HepG2 (cell line): ENCODE measurements around the gene BET1. TPM values are rescaled to one million over a fixed set of nuclear protein-coding genes. Genes with fewer than 3 reads are reported as not detected.
A peak's percentile ranks its signal among the peaks of the same experiment; 100 is the strongest.

Experiments used
- ATAC-seq: fragments of 200-7000 bp; cut with Tn5 transposase; 3 replicates; pipeline ENCODE4 v1.9.1; 2020; ENCODE audit warnings: mild to moderate bottlenecking, moderate library complexity
- BruUV-seq: library from RNA; stranded (reverse); fragments of 400-500 nt; replicated peaks from 2 replicates; lab custom pipeline; 2021; lab: Mats Ljungman, UMichigan
- CTCF ChIA-PET: fragments of 300-600 bp; formaldehyde crosslinking; extraction: SDS; loops from one replicate; lab custom pipeline; 2021; ENCODE audit warnings: low total read pairs, inconsistent platforms, low intra/inter-chr PET ratio; lab: Yijun Ruan, JAX
- POLR2A ChIA-PET: fragments of 350-600 bp; sonication (Branson Sonifier 250); formaldehyde crosslinking; loops from one replicate; lab custom pipeline; 2020; ENCODE audit warnings: antibody characterized with exemption, inconsistent platforms; lab: Yijun Ruan, JAX
- DNase-seq: peaks from one replicate; pipeline ENCODE4 v3.0.0-alpha.2; 2015; ENCODE audit warnings: low spot score
- FAIRE-seq: peaks from 3 replicates; lab custom pipeline; 2011; peaks lifted over from hg19 to GRCh38; lab: Jason Lieb, UNC
- H2AFZ ChIP-seq: one replicate; pipeline ENCODE4 v1.6.1; 2011; ENCODE audit warnings: low read length, inconsistent platforms
- H3K27ac ChIP-seq: fragments of 300-600 bp; 3 replicates; pipeline ENCODE4 v1.8.0; 2011; ENCODE audit warnings: mixed run types, mild to moderate bottlenecking, mixed read lengths, low read length, inconsistent platforms; ENCODE audit not compliant: insufficient read depth; ENCODE audit errors: extremely low read length
- H3K27me3 ChIP-seq, 2 experiments: fragments of 200-600 bp in 1 of 2; 2 replicates in 1 of 2; 3 replicates in 1 of 2; pipeline versions ENCODE4 v1.6.0 to v1.8.0; 2011; ENCODE audit warnings: low read length in 2 of 2, mild to moderate bottlenecking in 2 of 2, moderate library complexity in 2 of 2, inconsistent platforms in 1 of 2; ENCODE audit not compliant: insufficient read depth in 2 of 2, control insufficient read depth in 1 of 2
- H3K36me3 ChIP-seq, 2 experiments: fragments of 200-600 bp in 1 of 2; replicated peaks in 1 of 2; 2 replicates in 1 of 2; 3 replicates in 1 of 2; pipeline versions ENCODE4 v1.5.1 to v1.8.0; 2011; ENCODE audit warnings: low read length in 2 of 2, inconsistent platforms in 1 of 2; ENCODE audit not compliant: insufficient read depth in 2 of 2, control insufficient read depth in 1 of 2
- H3K4me1 ChIP-seq: 2 replicates; pipeline ENCODE4 v1.5.1; 2012; ENCODE audit warnings: low read length, inconsistent platforms; ENCODE audit not compliant: insufficient read depth
- H3K4me2 ChIP-seq: 2 replicates; pipeline ENCODE4 v1.6.0; 2011; ENCODE audit warnings: low read depth, low read length, inconsistent platforms
- H3K4me3 ChIP-seq, 3 experiments: fragments of 200-600 bp in 1 of 3; sonication (generic), shearing (Covaris generic) in 1 of 3; replicated peaks in 1 of 3; 2 replicates each; pipeline ENCODE4 v1.5.1; 2011 to 2016; ENCODE audit warnings: low read length in 3 of 3, inconsistent platforms in 2 of 3, low read depth in 2 of 3, mild to moderate bottlenecking in 2 of 3, control low read depth in 1 of 3, mixed read lengths in 1 of 3; ENCODE audit not compliant: insufficient read depth in 1 of 3
- H3K79me2 ChIP-seq: one replicate; pipeline ENCODE4 v1.6.1; 2011; ENCODE audit warnings: low read length, inconsistent platforms; ENCODE audit not compliant: insufficient read depth
- H3K9ac ChIP-seq: 2 replicates; pipeline ENCODE4 v1.6.0; 2011; ENCODE audit warnings: mild to moderate bottlenecking, low read depth, low read length, inconsistent platforms; ENCODE audit not compliant: insufficient read depth
- H3K9me3 ChIP-seq: 2 replicates; pipeline ENCODE4 v1.5.1; 2012; ENCODE audit warnings: mild to moderate bottlenecking, low read length
- H4K20me1 ChIP-seq: 2 replicates; pipeline ENCODE4 v1.6.0; 2011; ENCODE audit warnings: inconsistent platforms, mild to moderate bottlenecking, low read length, moderate library complexity; ENCODE audit not compliant: insufficient read depth
- CREB1 ChIP-seq, 2 experiments: fragments of 450-650 bp in 1 of 2; IDR thresholded peaks; 2 replicates each; pipeline ENCODE4 v1.6.1; 2016 to 2017; ENCODE audit warnings: control low read depth in 1 of 2, mild to moderate bottlenecking in 1 of 2, missing compliant biosample characterization in 1 of 2, missing genetic modification characterization in 1 of 2
- KDM4B ChIP-seq: sonication (generic); formaldehyde crosslinking; IDR thresholded peaks from 2 replicates; pipeline ENCODE4 v1.4.0; 2020; ENCODE audit warnings: missing genetic modification reagents
- WGBS: methylation state at CpG from one replicate; pipeline ENCODE4 v1.1.6; 2017; ENCODE audit warnings: low lambda C conversion rate; 5-methylcytosine and 5-hydroxymethylcytosine counted together
- in situ Hi-C: cut with HindIII; loops from 2 replicates; pipeline ENCODE4 v1.10.0; 2017; ENCODE audit warnings: low pct_unique_long_range_greater_than_20kb; ENCODE audit not compliant: extremely low pct_ligation_motif_present
- intact Hi-C: fragments of 100-400 bp; cut with micrococcal nuclease; formaldehyde crosslinking; loops from one replicate; pipeline ENCODE4 v1.10.0; 2022; ENCODE audit not compliant: unreplicated experiment
- polyA plus RNA-seq, 8 experiments: library from polyadenylated mRNA; depleted of rRNA in 3 of 8; stranded (reverse) in 7 of 8; unstranded in 1 of 8; fragments of >200 nt; fragmentation: Illumina TruSeq in 4 of 8; extraction: Trizol in 4 of 8; gene quantifications; 2 replicates each; pipeline versions ENCODE4 v1.2.1 to v1.2.3, GENCODE V29; 2011 to 2016; ENCODE audit warnings: low read depth in 4 of 8, missing spikeins in 1 of 8, mixed read lengths in 1 of 8; ENCODE audit not compliant: insufficient read depth in 1 of 8
- total RNA-seq, 5 experiments: library from RNA; depleted of rRNA; stranded (reverse); fragments of >200 nt; fragmentation: Illumina TruSeq; extraction: Trizol; gene quantifications; 2 replicates each; pipeline ENCODE4 v1.2.3, GENCODE V29; 2016; ENCODE audit warnings: low read depth in 1 of 5
- TF ChIP-seq, protein P1 (sequence below): sonication (generic); formaldehyde crosslinking; IDR thresholded peaks from one replicate; pipeline ENCODE4 v1.5.1; 2020; ENCODE audit warnings: mild to moderate bottlenecking, missing genetic modification reagents; ENCODE audit errors: not compliant biosample characterization

BET1 gene
- total and polyA plus RNA-seq, 2 of the 13 experiments (the other 11 are each of a cell fraction or from before 2014, with no cell fraction given) = 23.8 to 33.7 TPM

DNA sequence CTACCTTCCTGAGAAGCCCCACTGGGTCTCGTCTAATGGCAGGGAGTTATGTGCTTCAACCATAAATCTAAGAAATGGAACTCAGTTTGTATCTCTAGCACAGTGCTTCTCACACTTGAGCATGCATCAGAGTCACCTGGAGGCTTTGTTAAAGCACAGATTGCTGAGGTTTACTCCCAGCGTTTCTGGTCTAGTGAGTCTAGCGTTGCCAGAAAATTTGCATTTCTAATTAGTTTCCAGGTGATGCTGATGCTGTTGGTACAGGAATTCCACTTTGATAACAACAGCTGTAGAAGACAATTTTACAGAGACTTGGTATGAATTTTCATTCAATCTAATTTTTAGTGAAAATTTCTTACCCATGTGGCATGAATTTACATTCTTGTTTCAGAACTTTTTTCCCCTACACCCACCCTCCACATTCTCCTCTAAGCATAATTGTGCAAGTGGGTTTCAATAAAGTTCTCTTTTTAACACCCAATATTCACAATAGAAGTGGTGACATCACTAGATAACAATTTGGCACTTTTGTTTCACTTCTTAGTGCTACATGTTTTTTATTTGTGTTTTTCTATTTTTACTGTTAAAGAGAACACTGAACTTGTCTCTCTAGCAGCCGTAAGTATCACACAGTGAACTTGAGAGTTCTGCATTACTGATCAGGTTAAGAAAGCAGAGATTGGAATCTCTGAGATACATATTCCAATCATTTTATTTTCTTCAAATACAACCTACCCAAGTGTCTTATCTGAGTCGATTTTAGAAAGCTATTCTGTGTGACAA is 48.4 kb upstream of the BET1 start:
- H2AFZ ChIP-seq = no peak overlapping the region
- intact Hi-C loops = no loop called here
- H3K27ac ChIP-seq = no peak overlapping the region
- no peaks in the 10 kb centered on the region for H3K9me3 ChIP-seq
- peaks cover 0 to 3% of the 10 kb centered on the region in 2 experiments; a peak in 1 of 5 replicates for H3K27me3 ChIP-seq
- CTCF ChIA-PET = no interaction called here
- FAIRE-seq = no peak
- no peak overlapping the region for H3K9ac ChIP-seq
- no peaks in the 10 kb centered on the region for H3K4me1 ChIP-seq
- H3K36me3 ChIP-seq = no peaks in the 10 kb centered on the region
- TF ChIP-seq CREB1 (IDR thresholded peaks at IDR 0.05) (0 out of 2 replicates have a peak, but pooled peaks have one; percentile 3), CREB1 (CRISPR knock-in tag; IDR thresholded peaks at IDR 0.05) (no peak), KDM4B (CRISPR knock-in tag) (no peak)
- TF ChIP-seq, protein P1, sequence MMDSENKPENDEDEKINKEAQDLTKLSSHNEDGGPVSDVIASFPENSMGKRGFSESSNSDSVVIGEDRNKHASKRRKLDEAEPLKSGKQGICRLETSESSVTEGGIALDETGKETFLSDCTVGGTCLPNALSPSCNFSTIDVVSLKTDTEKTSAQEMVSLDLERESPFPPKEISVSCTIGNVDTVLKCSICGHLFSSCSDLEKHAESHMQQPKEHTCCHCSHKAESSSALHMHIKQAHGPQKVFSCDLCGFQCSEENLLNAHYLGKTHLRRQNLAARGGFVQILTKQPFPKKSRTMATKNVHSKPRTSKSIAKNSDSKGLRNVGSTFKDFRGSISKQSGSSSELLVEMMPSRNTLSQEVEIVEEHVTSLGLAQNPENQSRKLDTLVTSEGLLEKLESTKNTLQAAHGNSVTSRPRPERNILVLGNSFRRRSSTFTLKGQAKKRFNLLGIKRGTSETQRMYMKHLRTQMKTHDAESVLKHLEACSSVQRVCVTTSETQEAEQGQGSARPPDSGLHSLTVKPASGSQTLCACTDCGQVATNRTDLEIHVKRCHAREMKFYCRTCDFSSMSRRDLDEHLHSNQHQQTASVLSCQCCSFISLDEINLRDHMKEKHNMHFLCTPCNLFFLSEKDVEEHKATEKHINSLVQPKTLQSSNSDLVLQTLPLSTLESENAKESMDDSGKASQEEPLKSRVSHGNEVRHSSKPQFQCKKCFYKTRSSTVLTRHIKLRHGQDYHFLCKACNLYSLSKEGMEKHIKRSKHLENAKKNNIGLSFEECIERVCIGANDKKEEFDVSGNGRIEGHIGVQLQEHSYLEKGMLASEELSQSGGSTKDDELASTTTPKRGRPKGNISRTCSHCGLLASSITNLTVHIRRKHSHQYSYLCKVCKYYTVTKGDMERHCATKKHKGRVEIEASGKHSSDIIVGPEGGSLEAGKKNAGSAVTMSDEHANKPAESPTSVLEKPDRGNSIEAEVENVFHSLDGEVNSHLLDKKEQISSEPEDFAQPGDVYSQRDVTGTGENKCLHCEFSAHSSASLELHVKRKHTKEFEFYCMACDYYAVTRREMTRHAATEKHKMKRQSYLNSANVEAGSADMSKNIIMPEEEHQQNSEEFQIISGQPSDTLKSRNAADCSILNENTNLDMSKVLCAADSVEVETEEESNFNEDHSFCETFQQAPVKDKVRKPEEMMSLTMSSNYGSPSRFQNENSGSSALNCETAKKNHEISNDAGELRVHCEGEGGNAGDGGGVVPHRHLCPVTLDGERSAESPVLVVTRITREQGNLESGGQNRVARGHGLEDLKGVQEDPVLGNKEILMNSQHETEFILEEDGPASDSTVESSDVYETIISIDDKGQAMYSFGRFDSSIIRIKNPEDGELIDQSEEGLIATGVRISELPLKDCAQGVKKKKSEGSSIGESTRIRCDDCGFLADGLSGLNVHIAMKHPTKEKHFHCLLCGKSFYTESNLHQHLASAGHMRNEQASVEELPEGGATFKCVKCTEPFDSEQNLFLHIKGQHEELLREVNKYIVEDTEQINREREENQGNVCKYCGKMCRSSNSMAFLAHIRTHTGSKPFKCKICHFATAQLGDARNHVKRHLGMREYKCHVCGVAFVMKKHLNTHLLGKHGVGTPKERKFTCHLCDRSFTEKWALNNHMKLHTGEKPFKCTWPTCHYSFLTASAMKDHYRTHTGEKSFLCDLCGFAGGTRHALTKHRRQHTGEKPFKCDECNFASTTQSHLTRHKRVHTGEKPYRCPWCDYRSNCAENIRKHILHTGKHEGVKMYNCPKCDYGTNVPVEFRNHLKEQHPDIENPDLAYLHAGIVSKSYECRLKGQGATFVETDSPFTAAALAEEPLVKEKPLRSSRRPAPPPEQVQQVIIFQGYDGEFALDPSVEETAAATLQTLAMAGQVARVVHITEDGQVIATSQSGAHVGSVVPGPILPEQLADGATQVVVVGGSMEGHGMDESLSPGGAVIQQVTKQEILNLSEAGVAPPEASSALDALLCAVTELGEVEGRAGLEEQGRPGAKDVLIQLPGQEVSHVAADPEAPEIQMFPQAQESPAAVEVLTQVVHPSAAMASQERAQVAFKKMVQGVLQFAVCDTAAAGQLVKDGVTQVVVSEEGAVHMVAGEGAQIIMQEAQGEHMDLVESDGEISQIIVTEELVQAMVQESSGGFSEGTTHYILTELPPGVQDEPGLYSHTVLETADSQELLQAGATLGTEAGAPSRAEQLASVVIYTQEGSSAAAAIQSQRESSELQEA = no peak
- TF ChIP-seq, all 625 proteins: peak for 1
- DNase-seq = no peak
- no peaks in the 10 kb centered on the region for H3K79me2 ChIP-seq
- POLR2A ChIA-PET = no interaction called here
- H3K4me3 ChIP-seq = no peak overlapping the region
- BruUV-seq = no TSS peak
- no peaks in the 10 kb centered on the region for H4K20me1 ChIP-seq
- no peak overlapping the region for H3K4me2 ChIP-seq
- 3% methylated on average over 5 of the region's 5 CpGs for WGBS
- no peak for ATAC-seq
- in situ Hi-C loops = no loop called here
